Peyer's patch (tissue), 4 donors: ENCODE measurements around the gene CDKAL1.

Experiments used
- POLR2A ChIP-seq, 2 donors: fragments of 450-650 bp; IDR thresholded peaks; one replicate each; pipeline ENCODE4 v1.5.1; 2017; ENCODE audit warnings: antibody characterized with exemption in 2 of 2, mild to moderate bottlenecking in 2 of 2, moderate library complexity in 2 of 2
- TF ChIP-seq, protein P1 (sequence below), 6 experiments: fragments of 450-650 bp in 4 of 6; fragments of 200-600 bp in 2 of 6; sonication (generic) in 1 of 6; IDR thresholded peaks; one replicate each; pipeline ENCODE4 v1.5.1; 2017 to 2019; ENCODE audit warnings: antibody characterized with exemption in 6 of 6, mild to moderate bottlenecking in 3 of 6, moderate library complexity in 1 of 6

DNA sequence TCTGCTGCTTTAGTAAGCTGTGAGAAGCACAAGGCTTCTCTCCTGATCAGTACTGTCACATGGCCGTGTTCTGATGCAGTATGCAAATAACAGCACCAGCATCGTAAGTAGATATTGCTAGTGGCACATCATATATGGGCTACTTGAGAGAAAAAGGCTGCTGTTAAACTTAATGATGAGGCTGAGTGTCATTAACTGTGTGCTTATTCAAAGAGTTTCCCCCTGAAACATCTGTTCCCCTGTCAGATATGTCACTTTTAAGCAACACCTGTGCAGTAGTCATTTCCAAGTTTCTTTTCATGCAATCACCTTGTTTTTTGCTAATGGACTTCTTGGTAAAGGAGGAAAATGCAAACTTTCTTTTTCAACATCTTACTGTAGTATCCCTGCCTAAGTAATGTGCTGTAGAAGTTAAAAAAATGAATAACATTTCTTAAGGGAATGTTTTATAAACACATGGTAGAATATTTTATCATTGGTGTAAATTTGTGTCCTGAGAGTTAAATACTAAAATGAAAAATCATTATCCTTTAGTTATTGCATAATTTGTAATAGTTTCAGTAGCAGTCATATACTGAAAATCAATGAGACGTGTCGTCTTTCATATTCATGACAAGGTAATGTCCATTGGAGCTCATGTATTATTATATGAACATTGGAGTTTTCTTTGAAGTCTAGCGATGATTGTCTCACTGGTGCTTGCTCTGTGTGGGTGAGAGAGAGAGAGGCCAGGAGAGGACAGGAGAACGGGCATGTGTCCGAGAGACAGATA, 366.3 kb downstream of the CDKAL1 start:
- TF ChIP-seq, protein P1, sequence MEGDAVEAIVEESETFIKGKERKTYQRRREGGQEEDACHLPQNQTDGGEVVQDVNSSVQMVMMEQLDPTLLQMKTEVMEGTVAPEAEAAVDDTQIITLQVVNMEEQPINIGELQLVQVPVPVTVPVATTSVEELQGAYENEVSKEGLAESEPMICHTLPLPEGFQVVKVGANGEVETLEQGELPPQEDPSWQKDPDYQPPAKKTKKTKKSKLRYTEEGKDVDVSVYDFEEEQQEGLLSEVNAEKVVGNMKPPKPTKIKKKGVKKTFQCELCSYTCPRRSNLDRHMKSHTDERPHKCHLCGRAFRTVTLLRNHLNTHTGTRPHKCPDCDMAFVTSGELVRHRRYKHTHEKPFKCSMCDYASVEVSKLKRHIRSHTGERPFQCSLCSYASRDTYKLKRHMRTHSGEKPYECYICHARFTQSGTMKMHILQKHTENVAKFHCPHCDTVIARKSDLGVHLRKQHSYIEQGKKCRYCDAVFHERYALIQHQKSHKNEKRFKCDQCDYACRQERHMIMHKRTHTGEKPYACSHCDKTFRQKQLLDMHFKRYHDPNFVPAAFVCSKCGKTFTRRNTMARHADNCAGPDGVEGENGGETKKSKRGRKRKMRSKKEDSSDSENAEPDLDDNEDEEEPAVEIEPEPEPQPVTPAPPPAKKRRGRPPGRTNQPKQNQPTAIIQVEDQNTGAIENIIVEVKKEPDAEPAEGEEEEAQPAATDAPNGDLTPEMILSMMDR (IDR thresholded peaks at IDR 0.05), result no peak
- TF ChIP-seq POLR2A (IDR thresholded peaks at IDR 0.05), result no peak
